HS-5 (cell line): ENCODE results near the gene MID1.

Experiments used
- DNase-seq: peaks from one replicate; pipeline ENCODE4 v3.0.0-alpha.2; 2012; ENCODE audit warnings: low read depth

The MID1 gene

DNA sequence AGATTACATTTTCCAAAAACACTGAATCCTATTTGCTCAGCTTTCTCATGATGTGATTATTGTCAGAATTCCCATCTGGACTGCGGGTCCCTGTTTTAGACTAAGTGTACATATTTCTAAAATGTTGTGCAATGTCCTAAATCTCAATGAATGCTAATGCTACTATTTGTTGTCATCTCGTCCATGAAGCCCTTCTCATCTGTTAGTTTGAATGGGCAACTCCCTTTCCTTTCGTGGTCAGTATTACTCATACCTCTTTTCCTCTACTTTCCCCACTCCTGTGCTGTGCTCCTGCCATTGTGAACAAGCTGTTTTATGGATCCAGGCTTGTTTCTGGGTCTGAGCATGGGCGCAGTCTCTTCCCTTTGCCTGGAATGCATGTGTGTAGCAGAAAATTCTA, 91.0 kb downstream of the MID1 start:
- peak; percentile 45 for DNase-seq

DNA sequence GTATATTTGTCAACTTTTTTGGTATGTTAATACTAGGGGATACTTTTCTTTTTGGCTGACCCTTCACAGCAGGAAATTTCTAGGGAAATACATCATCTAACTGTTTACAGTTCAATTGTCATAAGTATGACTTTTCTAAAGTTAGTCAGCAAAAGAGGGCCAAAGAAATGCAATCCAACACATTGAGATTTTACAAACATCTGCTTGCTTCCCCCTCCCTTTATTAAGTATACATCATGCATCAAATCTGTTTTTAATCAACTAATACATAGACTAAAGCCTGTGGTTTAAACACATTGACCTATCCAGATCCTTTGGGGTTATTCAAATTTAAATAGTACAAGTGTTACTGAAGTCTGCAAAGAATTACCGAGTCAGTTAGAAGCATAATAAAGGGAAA, 93.9 kb downstream of the MID1 start:
- DNase-seq = no peak

DNA sequence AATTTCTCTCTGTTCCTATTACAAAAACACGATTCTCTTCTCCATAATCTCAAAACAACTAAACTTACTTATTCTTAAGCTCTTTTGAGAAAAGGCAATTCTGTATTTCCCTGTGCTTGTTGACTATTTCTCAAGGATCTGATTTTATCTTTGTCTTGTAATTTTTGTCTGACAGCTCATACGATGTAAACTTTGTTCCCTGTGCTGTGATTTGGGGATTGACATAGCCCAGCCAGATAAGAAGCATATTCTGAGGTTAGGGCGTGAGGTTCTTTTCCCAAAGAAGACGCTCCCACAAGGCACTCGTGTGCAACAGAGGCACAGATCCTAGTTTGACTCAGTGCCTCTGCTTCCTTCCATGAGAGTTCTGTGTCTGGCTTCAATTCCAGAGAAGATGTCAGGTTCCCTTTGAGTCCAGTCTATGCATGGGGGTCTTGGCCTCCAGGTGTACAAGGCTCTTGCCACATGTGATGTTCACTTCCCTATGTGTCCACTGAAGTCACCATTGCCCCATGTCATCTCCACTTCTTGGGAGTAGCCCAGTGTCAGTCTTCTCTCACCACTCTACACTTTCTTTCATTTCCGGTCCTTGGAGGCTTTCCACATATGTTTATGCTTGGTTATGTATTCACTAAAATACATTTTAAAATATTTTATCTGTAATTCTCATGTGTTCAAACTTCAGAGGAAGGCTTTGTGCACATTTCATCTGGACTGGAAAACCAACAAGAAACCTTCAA, 94.8 kb downstream of the MID1 start:
- DNase-seq = no peak

DNA sequence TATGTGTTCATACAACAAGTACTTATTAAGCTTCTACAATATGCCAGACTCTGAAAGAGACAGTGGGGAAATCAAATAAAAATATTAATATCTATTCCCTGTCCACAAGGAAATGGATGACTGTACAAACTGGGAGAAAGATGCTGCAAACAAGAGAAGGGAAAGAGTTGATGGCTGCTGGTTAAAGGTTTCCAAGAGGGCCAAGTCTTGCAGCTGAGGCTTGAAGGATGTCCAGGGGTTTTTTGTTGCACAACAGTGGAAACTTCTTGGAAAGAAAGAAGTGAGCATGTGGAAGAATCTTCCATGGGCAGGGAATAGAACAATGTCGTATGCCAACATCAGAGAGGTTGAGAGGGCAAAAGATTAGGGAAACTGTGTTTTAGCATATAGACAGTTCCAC, 95.8 kb downstream of the MID1 start:
- DNase-seq = no peak

DNA sequence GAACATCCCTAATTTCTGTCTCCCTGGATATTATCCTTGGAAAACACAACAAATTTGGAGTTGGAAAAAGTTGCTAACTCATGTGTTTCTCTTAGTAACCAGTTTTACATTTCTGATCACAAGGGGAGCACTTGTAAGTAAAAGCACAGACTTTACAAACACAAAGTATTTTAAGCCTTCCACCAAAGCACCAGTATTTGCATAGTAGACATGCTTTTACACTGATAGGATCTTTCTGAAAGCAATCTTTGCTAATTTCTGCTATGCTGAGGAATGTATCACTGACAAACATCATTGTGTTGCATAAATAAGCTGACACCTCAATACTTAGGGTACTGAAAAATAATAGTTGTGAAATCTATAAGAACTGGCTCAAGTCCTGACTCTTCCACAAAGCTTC, 100.6 kb downstream of the MID1 start:
- no peak for DNase-seq

DNA sequence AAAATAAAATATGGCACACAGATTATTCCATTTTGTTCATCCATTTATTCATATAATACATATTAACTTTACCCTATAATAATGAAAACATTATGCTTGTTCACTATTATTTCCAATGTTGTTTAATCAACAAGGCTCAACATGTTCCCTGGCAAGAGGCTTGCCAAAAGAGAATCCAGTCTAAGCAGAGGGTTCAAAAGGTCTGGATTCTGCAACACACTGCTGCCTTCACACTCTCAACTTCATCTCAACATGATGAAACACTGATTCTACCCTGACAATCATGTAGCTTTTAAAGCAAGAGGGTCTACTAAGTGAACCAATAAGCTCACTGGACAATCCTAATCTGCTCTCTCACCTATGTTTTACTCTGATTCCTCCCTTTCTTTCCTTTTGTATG, 101.1 kb downstream of the MID1 start:
- no peak for DNase-seq

DNA sequence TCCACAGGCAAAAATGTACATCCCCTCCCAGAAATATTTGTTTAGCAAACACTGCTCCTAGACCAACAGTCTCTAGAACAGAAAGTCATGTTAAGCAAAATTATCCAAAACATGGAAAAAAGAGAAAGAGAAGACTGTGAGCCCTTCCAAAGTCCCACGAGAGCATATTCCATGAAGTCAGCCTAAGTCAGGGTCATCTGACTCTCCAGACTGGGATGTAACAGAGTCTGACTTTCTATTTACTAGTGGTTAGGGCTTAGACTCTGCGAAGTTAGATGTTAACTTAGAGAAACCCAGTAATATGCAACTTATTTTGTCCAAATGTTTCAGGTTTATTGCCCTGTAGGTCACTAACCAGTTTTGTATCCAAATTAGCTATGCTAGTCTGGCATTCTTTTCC, 102.3 kb downstream of the MID1 start:
- DNase-seq = no peak

DNA sequence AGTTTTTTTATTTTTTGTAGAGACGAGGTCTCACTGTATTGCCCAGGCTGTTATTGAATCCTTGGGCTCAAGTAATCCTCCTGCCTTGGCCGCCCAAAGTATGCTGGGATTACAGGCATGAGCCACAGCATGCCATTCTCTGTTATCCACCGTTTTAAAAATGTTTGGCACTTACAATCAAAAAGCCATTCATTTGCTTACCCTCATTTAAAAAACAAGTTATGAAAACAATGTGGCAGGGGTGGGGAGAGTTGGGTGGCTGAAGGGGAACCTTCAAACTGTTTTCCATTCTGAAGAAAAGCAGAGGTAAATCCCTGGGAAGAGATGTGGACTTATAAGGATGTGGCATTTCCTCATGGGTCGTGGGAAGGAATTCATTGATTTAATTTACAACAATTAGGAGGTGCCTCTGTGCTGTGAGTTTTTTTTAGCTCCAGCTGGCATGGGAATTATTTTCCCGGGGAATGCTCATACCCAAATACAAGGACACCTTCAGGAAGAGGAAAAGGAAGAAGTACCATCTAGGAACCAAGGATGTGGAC, 103.5 kb downstream of the MID1 start:
- DNase-seq = no peak

DNA sequence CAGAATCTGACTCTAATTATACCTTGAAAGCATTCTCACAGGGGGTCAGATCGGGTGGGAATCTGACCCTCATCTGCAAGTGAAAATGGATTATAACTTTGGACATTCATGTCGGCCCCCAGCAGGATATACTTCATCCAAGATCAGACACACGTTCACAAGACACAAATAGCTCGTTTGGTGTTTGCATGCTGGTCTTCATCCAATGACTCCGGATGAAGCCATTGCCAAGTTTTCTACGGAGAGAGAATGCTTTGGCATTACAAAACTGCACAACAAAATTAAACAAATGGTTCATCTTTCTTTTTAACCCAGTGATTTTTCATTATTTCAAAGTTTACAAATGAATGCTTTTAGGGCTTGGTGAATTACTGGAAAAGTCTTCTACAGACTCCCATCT, 105.5 kb downstream of the MID1 start:
- DNase-seq = no peak

DNA sequence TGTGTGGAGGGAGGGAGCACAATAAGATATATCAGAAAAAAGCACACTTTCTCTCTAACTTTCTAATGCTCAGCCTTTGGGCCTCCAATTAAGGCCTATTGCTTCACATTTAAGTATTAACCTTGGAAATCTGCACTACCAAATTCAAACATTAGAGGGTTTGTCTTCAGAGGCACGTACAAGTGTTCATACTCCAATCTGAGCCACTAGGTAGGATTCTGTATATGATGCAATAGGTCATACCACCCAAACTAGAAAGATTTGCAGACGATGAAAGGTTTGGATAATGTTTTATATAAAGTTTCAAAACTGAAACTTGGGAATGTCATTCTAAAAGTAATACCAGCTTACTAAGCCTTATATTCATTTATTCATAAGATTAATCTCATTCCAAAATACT, 106.4 kb downstream of the MID1 start:
- DNase-seq = no peak

DNA sequence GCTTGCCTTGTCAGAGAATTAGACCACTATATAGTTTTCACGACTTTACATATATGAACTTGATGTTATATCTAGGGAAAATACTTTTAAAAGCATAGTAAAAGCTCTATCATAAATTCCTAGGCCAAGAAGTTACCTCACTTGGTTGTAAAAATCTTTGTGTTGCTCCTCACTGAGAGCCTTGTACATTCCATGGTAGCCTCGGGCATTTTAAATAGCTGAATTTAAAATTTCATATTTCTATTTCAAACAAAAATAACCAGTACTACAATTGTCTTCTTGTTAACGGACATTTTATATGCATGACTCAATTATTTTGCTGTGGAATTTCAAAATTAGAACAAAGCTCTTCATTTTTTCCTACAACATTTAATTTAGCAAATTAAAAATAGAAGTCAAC, 107.6 kb downstream of the MID1 start:
- no peak for DNase-seq

DNA sequence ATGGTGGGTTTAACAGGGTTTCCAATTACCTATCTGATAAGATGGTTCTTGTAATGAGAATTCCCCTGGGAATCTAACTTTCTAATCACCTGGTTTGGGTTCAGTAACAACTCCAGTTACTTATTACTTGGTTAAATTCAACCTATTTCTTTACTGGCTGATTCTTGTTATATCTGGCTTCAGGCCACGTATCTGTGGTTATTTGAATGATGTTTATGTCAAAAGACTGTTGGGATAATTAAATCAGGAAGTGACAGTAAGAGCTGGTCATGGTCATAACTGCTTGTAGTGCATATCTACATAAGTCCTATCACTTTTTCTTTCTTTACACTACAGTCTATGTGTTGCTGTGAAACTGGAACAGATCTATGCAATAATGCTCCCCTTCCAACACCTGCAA, 108.1 kb downstream of the MID1 start:
- no peak for DNase-seq

DNA sequence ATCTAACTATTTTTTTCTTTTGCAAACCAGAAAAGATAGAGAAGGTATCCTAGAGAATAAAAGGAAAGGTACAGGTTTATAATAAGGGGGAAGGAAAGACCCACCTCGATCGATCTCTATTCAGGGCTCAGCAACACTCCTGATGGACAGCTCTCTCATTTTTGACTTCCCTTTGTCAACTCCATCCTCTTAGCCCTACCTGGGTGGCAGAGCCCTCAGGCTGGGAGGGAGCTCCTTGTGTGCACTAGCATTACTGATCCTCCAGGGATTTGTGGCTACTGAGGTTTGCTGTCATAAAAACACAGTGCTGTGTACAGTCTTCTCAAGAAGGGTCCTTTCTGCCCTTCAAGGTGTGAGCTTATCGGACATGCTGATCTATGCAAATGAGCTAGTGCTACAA, 111.0 kb downstream of the MID1 start:
- DNase-seq = no peak

DNA sequence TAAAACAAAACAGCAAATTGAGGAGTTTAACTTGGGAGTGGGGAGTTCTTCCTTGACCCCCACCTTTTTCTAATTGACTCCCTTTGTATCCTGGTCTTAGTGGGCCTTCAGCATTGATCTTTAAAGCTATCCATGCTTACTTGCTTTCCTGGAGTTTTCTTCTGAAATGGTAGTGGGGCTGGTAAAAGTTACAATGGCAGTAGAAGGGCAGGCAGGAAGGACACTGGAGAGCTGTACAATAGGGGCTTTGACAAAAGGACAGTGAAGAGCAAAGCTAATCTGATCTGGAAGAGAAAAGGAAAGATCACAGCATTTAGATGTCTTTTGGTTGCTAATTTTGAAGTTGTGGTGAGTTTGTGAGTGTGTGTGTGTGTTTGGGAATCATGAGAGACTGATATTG, 111.5 kb downstream of the MID1 start:
- DNase-seq = no peak

DNA sequence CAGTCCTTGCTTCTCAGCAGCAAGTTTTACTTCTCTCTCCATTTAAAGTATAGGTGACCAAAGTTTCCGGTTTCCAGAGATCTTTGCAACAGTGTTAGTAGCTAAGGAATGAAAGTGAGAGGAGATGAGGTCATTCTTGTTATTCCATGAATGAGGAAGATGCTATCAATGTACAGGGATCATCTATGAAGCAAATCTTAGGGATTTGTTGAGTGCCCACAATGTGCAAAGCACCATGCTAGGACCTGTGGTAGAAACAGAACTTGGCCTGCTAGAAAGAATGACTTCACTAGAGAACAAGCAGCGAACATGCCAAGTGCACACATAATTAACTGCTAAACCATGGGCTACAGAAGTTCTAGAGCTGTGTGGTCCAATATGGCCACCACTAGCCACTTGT, 112.5 kb downstream of the MID1 start:
- no peak for DNase-seq

DNA sequence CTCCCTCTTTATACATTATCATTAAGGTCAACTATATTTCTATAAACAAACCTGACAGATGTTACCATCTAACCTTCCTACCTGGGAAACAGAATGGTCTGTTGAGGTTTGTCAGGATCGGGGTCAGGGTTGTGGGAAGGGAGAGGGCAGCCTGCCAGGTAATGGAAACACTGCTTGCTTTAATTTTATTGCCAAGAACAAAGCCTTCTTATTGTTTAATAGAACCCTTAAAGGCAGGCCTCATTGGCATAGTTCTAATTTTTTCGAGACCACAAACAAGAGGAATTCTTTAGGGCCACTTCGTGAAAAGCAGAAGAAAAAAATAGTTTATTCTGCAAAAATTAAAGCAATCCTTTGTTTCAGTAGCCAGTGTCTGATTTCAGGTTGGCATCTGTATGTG, 113.2 kb downstream of the MID1 start:
- no peak for DNase-seq

DNA sequence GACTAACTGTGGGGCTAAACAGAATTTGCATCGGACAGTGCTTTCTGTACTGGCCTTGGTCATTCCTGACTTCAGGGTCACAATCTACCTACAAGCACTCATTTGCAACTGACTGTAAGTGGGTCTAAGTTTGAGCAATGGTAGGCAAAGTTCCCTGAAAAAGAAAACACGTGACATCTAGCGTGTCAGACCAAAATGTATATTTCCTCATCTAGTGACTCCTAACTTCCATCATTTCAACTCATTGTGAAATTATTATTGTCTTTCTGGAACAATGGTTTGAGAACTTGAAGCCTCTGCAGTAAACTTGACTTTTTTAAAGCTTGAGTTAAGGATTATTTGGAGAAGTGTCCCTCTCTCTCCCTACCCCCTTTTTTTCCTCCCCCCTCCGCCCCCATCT, 113.6 kb downstream of the MID1 start:
- DNase-seq = no peak

DNA sequence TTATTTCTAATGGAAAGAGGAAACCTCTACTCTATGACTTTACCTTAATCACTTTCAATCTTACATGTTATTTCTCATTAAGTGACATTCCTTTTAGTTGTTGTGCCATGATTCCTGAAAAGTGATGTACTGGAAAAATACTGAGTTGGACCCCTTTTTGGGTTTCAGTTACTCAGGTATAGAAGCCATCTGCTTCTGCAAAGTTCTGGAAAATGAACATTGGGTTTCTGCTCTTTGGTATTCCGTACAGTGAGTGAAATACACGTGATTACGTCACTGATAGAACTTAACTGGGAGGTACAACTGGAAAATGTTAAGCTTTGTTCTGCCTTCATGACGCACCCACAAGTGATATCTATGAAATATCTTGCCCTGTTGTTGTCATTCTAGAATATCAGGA, 114.7 kb downstream of the MID1 start:
- DNase-seq = no peak

DNA sequence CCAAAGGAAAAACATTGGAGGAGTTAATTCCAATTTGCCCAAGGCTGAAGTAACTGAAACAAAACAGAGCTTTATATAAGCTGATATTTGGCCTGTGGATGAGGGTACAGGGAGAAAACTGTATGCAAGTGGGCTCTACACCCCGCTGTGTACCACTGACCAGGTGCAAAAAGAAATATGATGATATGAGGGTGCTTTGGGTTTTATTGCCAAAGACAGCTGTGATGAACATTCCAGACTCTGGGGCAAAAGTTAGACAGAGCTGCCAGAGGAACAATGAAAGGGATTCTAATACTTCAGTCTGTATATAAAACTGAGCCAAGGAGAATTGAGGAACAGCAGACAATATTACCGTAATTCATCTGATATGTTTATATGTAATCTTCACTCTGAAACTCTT, 117.4 kb downstream of the MID1 start:
- DNase-seq = no peak

DNA sequence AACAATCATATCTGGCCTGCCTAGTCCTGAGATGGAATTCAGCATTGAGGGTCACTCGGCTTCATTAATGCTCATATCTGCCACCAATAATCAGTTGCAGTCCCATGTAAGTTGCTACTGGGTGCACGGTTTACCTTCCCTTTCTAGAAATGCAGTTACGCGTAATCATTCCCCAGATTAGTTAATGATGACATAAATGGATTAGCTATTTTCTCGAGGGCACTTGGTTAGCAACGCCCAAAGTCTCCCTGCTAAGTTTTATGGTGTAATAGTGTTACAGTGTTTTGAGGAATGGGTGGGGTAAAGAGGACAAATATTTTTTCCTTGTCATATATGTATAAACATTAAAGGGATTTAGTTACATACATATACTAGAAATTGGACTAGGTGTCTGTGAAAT, 118.8 kb downstream of the MID1 start:
- no peak for DNase-seq

DNA sequence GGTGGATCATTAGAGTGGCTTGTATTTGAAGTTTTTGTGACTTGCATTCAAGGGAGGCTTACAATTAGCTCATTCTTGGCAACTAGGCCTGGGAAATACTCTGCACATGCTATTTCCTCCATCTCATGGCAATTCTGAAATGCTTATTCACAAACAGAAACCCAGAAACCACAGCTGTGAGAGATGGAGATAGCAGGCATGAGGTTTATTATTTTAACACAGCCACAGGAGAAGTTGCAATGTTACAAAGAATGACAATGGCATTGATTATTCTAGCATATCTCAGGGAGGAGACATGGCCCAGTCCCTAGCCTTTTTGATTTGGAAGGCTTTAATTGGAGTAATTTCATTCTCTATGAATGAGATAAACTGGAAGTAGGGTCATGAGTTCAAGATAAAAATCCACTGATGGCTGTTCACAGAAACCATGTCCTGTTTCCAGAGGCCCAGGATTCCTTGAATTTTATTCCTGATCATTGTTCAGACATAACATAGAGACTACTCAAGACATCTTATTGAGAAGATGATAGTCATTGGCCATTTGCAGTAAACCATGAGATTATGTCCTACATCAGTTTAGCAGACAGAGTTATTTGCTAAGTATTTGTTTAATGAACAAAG, 123.9 kb downstream of the MID1 start:
- no peak for DNase-seq

DNA sequence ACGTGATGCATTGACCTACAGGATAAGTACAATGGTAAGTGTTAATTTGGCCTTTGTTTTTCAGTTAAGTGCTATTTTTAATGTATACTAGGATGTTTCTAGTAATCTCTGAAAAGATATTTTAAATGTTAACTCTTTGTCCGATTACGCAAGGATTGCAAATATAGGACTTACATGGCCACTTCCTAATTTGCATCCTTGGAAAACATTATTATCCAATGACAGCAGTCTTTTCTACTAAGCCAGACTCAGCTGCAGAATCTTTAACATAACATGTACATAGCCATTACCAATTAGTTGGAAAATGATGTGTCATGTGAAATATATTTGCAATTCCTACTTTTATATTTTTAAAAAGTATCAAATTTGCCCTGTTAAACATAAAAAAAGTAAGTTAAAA, 124.7 kb downstream of the MID1 start:
- DNase-seq = no peak

DNA sequence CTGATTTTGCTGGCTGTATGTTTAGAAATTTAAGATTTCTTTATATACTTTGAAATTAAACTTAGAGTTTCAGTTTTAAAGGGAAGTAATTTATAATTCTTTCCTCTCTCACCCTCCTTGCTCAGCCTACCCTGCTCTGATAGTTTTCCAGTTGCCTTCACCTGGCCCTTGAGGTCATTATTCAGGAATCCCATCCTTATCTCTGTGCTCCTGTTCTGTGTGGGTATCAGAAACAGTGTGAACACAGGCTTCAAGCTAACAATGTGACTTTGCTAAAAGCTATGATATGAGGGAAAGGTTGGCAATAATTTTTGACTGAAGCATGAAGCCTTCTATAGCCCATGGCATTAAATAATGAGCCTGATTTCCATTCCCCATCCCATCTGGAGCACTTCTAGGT, 128.1 kb downstream of the MID1 start:
- DNase-seq = no peak

DNA sequence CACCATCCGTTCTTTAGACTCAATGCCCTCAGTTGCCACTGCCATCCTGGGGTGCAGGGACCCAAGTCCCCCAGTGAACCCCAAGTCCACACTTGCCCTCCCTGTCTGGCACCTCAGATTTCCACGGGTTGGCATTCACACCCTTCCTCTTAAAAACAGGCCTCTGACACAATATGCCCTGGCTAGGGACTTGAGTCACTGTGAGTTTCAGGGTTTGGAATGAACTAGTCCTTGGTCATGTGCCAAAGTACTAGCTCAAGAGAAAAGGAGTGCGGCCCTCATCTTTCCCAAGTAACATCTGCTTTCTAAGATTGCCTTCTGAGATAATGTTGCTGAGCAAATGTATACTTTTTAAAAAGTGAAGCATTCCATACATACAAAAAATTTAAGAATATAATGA, 134.0 kb downstream of the MID1 start:
- peak; percentile 50 for DNase-seq
